SU-DHL-6 (cell line): Measurements from ENCODE around the gene MEF2A.

Experiments used
- H2AFZ ChIP-seq: fragments of 200-600 bp; sonication (generic); 2 replicates; pipeline ENCODE4 v1.6.1; 2014; ENCODE audit warnings: low read depth, mild to moderate bottlenecking, moderate library complexity, mixed read lengths, antibody characterized with exemption, low read length; ENCODE audit not compliant: severe bottlenecking
- H3F3A ChIP-seq: fragments of 200-600 bp; shearing (Covaris generic); 2 replicates; pipeline ENCODE4 v1.6.0; 2016; ENCODE audit warnings: antibody characterized with exemption, mild to moderate bottlenecking; ENCODE audit not compliant: insufficient read depth
- H3K27ac ChIP-seq: fragments of 200-600 bp; sonication (generic); 2 replicates; pipeline ENCODE4 v1.5.1; 2016; ENCODE audit warnings: low read depth, mild to moderate bottlenecking, low read length, moderate library complexity, mixed read lengths
- H3K27me3 ChIP-seq: fragments of 200-600 bp; sonication (generic), shearing (Covaris generic); 2 replicates; pipeline ENCODE4 v1.6.0; 2014; ENCODE audit warnings: mild to moderate bottlenecking, low read length
- H3K36me3 ChIP-seq: fragments of 200-600 bp; sonication (generic); 2 replicates; pipeline ENCODE4 v1.6.1; 2014; ENCODE audit warnings: mild to moderate bottlenecking, low read length, mixed read lengths
- H3K4me2 ChIP-seq: fragments of 300-600, 200-600 bp; shearing (Covaris generic), sonication (generic); 2 replicates; pipeline ENCODE4 v1.6.0; 2014; ENCODE audit warnings: low read length, low read depth, mild to moderate bottlenecking; ENCODE audit not compliant: poor library complexity, severe bottlenecking
- H3K4me3 ChIP-seq: fragments of 200-600 bp; sonication (generic); 2 replicates; pipeline ENCODE4 v1.5.1; 2014; ENCODE audit warnings: antibody characterized with exemption, low read length, mild to moderate bottlenecking, mixed read lengths; ENCODE audit not compliant: insufficient read depth, poor library complexity, severe bottlenecking
- H3K79me2 ChIP-seq: fragments of 200-600 bp; sonication (generic); 2 replicates; pipeline ENCODE4 v1.6.1; 2014; ENCODE audit warnings: mild to moderate bottlenecking, low read length, moderate library complexity; ENCODE audit not compliant: insufficient read depth
- H3K9ac ChIP-seq: fragments of 200-600 bp; sonication (generic); 2 replicates; pipeline ENCODE4 v1.7.0; 2014; ENCODE audit warnings: mild to moderate bottlenecking, low read length
- H3K9me2 ChIP-seq: fragments of 200-600 bp; sonication (generic); replicated peaks from 2 replicates; pipeline ENCODE4 v1.6.1; 2014; ENCODE audit warnings: low read length; ENCODE audit not compliant: insufficient read depth
- H3K9me3 ChIP-seq: fragments of 200-600 bp; sonication (generic); 2 replicates; pipeline ENCODE4 v1.6.1; 2014; ENCODE audit warnings: low read length, mixed read lengths; ENCODE audit not compliant: insufficient read depth
- H4K20me1 ChIP-seq: fragments of 200-600 bp; sonication (generic); 2 replicates; pipeline ENCODE4 v1.6.1; 2014; ENCODE audit warnings: low read depth, mild to moderate bottlenecking, antibody characterized with exemption, low read length, moderate library complexity, mixed read lengths
- CTCF ChIP-seq: fragments of 200-600 bp; sonication (generic); IDR thresholded peaks from one replicate; pipeline ENCODE4 v1.5.1; 2017; ENCODE audit warnings: antibody characterized with exemption, mild to moderate bottlenecking, low read length, moderate library complexity; ENCODE audit not compliant: insufficient read depth, poor library complexity, severe bottlenecking
- EZH2phosphoT487 ChIP-seq: fragments of 200-600 bp; sonication (generic), shearing (Covaris generic); conservative IDR thresholded peaks from 2 replicates; pipeline ENCODE4 v1.6.1; 2018; ENCODE audit warnings: mild to moderate bottlenecking, antibody characterized with exemption, low read length, moderate library complexity, mixed read lengths

Gene MEF2A

GRCh38 chr15:99545605-99546004 is 20.2 kb upstream of the MEF2A start:
- H2AFZ ChIP-seq = no peak overlapping the region
- H3K27me3 ChIP-seq = no peaks in the 10 kb centered on the region
- no peaks in the 10 kb centered on the region for H3K9me3 ChIP-seq
- H3F3A ChIP-seq = no peaks in the 10 kb centered on the region
- H3K27ac ChIP-seq = no peak overlapping the region
- no peak overlapping the region for H3K4me2 ChIP-seq
- TF ChIP-seq CTCF (no peak), EZH2phosphoT487 (no peak)
- H3K79me2 ChIP-seq = no peaks in the 10 kb centered on the region
- no peak overlapping the region for H3K4me3 ChIP-seq
- H3K9me2 ChIP-seq = no peaks in the 10 kb centered on the region
- H3K9ac ChIP-seq = no peak overlapping the region
- no peaks in the 10 kb centered on the region for H3K36me3 ChIP-seq
- H4K20me1 ChIP-seq = no peaks in the 10 kb centered on the region

GRCh38 chr15:99546441-99547100 is 19.2 kb upstream of the MEF2A start:
- Histone ChIP-seq H3K79me2 (no peaks in the 10 kb centered on the region), H3K27me3 (no peaks in the 10 kb centered on the region), H2AFZ (no peak overlapping the region), H3K27ac (no peak overlapping the region), H3F3A (no peaks in the 10 kb centered on the region), H3K9me3 (no peaks in the 10 kb centered on the region), H3K36me3 (no peaks in the 10 kb centered on the region), H3K4me3 (no peak overlapping the region), H4K20me1 (no peaks in the 10 kb centered on the region), H3K9me2 (no peaks in the 10 kb centered on the region), H3K9ac (no peak overlapping the region), H3K4me2 (no peak overlapping the region)
- TF ChIP-seq CTCF = no peak
- TF ChIP-seq EZH2phosphoT487 = no peak

GRCh38 chr15:99547517-99547916 is 18.3 kb upstream of the MEF2A start:
- H3F3A ChIP-seq = no peaks in the 10 kb centered on the region
- no peak overlapping the region for H2AFZ ChIP-seq
- H3K4me2 ChIP-seq = no peak overlapping the region
- H3K9ac ChIP-seq = no peak overlapping the region
- no peaks in the 10 kb centered on the region for H3K79me2 ChIP-seq
- H3K36me3 ChIP-seq = no peaks in the 10 kb centered on the region
- H3K9me3 ChIP-seq = no peaks in the 10 kb centered on the region
- H3K9me2 ChIP-seq = no peaks in the 10 kb centered on the region
- TF ChIP-seq CTCF = no peak
- no peak for TF ChIP-seq EZH2phosphoT487
- no peaks in the 10 kb centered on the region for H4K20me1 ChIP-seq
- H3K27me3 ChIP-seq = no peaks in the 10 kb centered on the region
- no peak overlapping the region for H3K27ac ChIP-seq
- H3K4me3 ChIP-seq = no peak overlapping the region
